ENCODE measurements around the gene TRPV6. TPM values are rescaled to one million over a fixed set of nuclear protein-coding genes. Genes with fewer than 3 reads are reported as not detected.

TRPV6 gene
- total and polyA plus RNA-seq, 2 of the 4 experiments (the other 2 are of a cell fraction): 0.03 TPM; not detected in 1

- Histone ChIP-seq H2AK5ac (ENCODE audit: low read depth, low read length) (no peak overlapping the region), H3K4me3 (ENCODE audit: insufficient read depth, low read depth, low read length) (no peak overlapping the region), H3K4me2 (ENCODE audit: low read depth, low read length) (no peak overlapping the region), H2BK15ac (ENCODE audit: low read depth, low read length) (no peak overlapping the region), H4K20me1 (ENCODE audit: insufficient read depth, low read length) (no peaks in the 10 kb centered on the region), H3K27me3 (ENCODE audit: control insufficient read depth, insufficient read depth, low read length) (no peaks in the 10 kb centered on the region), H2BK120ac (ENCODE audit: low read depth, low read length) (no peak overlapping the region), H3K9me3 (ENCODE audit: control insufficient read depth, insufficient read depth, low read length) (no peaks in the 10 kb centered on the region; the same call in 1 of the 2 replicates), H3K9ac (ENCODE audit: low read depth, low read length) (no peak overlapping the region), H3K4me1 (ENCODE audit: control insufficient read depth, insufficient read depth, low read length) (no peaks in the 10 kb centered on the region), H3K79me1 (ENCODE audit: low read depth in 1 of 2, low read length in 2 of 2) (no peaks in the 10 kb centered on the region), H2AFZ (replicated peaks; ENCODE audit: low read length, poor library complexity) (peak overlapping the region; percentile 17), H3K36me3 (ENCODE audit: control insufficient read depth, insufficient read depth, low read length) (no peaks in the 10 kb centered on the region), H3K9me1 (ENCODE audit: insufficient read depth, low read length) (no peaks in the 10 kb centered on the region), H2AK9ac (replicated peaks; ENCODE audit: low read depth, low read length, poor library complexity) (no peak overlapping the region), H2BK20ac (ENCODE audit: low read depth, low read length) (no peak overlapping the region), H3K27ac (ENCODE audit: insufficient read depth, low read length) (no peak overlapping the region), H4K5ac (ENCODE audit: low read depth, low read length) (no peak overlapping the region), H2BK5ac (ENCODE audit: low read depth, low read length, poor library complexity, severe bottlenecking) (no peak overlapping the region), H3K14ac (replicated peaks; ENCODE audit: low read depth, low read length) (no peak overlapping the region), H4K8ac (ENCODE audit: low read depth in 2 of 2, low read length in 2 of 2) (no peak overlapping the region), H3K56ac (ENCODE audit: extremely low read depth, insufficient read depth, low read length) (no peak overlapping the region), H3K4ac (ENCODE audit: low read depth, low read length) (no peak overlapping the region), H3K18ac (ENCODE audit: low read depth, low read length) (no peak overlapping the region), H4K91ac (ENCODE audit: insufficient read depth, low read depth, low read length) (no peak overlapping the region), H3K23ac (ENCODE audit: low read depth, low read length) (no peak overlapping the region)
- dilution Hi-C loops (cut with HindIII; ENCODE audit: low sequenced_read_pairs, unreplicated experiment): no loop called here
- intact Hi-C loops (cut with micrococcal nuclease): no loop called here
- TF ChIP-seq ELK1 (IDR thresholded peaks at IDR 0.05; ENCODE audit: borderline replicate concordance, low read depth, low read length): no peak
- TF ChIP-seq NFE2L2 (IDR thresholded peaks at IDR 0.05; ENCODE audit: low read depth, low read length): no peak
- no peak for DNase-seq
- WGBS, 2 experiments (ENCODE audit: extremely low coverage in 2 of 2, insufficient read length in 1 of 2): 59% methylated on average over 5 of the region's 11 CpGs; no CpG with 5 or more reads in 1 of the 2 experiments
- no TSS peak for BruUV-seq (replicated peaks)
- in situ Hi-C loops (cut with MboI; ENCODE audit: low sequenced_read_pairs): no loop called here
- CTCF ChIA-PET: interaction anchor here (0.9 to 1.1 kb wide), 2 partner anchors 16 to 90 kb away, joined by 4 to 9 read pairs; no protein-coding TSS in a partner anchor
- POLR2A ChIA-PET (ENCODE audit: unreplicated experiment): no interaction called here
- no peak for ATAC-seq (ENCODE audit: low read depth)
Observed at GRCh38 chr7:142873281-142873784, 12.2 kb downstream of the TRPV6 start.
